ENCODE data around the gene ANKS1B. TPM values are rescaled to one million over a fixed set of nuclear protein-coding genes. Genes with fewer than 3 reads are reported as not detected.

The ANKS1B gene
- total RNA-seq, 4 donors from 2014 or later, result 34.5 to 81.9 (median 71.1) TPM

DNA sequence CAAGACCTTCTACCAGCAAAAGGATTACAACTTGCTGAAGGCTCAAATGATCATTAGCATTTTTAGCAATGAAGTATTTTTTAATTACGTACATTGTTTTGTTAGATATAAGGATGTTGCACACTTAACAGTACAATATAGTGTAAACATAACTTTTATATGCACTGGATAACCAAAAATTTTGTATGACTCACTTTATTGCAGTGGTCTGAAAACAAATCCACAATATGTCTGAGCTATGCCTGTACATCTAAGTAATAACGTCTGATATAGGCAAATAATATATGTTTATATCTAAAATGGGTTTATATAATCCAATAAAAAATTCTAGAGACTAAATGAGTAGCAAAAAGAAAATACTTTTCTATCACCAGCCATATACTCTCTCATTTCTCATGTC is 10.6 kb downstream of the ANKS1B start:
- Histone ChIP-seq H3K4me1 (peaks cover 0 to 18% of the 10 kb centered on the region in 2 donors), H3K9me3 (no peaks in the 10 kb centered on the region), H3K4me3 (replicated peaks in 1 of 3) (no peak overlapping the region), H3K27ac (no peak overlapping the region), H3K27me3 (no peaks in the 10 kb centered on the region), H3K36me3 (no peaks in the 10 kb centered on the region)
- intact Hi-C loops (cut with DNase I), result no loop called here
- no peak for DNase-seq
- WGBS, 2 donors, result 93 to 96% methylated on average over 2 of the region's 2 CpGs
- TF ChIP-seq, protein P1, sequence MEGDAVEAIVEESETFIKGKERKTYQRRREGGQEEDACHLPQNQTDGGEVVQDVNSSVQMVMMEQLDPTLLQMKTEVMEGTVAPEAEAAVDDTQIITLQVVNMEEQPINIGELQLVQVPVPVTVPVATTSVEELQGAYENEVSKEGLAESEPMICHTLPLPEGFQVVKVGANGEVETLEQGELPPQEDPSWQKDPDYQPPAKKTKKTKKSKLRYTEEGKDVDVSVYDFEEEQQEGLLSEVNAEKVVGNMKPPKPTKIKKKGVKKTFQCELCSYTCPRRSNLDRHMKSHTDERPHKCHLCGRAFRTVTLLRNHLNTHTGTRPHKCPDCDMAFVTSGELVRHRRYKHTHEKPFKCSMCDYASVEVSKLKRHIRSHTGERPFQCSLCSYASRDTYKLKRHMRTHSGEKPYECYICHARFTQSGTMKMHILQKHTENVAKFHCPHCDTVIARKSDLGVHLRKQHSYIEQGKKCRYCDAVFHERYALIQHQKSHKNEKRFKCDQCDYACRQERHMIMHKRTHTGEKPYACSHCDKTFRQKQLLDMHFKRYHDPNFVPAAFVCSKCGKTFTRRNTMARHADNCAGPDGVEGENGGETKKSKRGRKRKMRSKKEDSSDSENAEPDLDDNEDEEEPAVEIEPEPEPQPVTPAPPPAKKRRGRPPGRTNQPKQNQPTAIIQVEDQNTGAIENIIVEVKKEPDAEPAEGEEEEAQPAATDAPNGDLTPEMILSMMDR (IDR thresholded peaks at IDR 0.05), result no peak
- TF ChIP-seq POLR2A (IDR thresholded peaks at IDR 0.05), result no peak

DNA sequence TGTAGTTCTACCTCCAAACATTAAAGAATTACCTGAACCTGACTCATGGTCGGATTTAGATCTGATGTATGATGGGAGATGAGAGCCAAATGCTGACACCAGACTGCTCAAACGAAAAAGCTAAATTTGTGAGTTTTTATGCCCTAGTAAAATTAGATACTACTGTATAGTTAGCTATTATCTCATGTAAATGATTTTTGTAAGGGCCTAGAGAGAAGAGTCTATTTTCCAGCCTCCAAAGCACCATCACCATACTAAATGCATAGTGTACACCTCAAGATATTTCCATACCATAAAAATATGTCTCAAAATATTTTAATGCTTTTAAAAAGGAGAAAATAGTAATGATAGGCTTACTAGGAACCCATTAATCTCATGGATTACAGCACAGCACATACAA is 18.3 kb downstream of the ANKS1B start:
- no peak for DNase-seq
- Histone ChIP-seq H3K27me3 (no peaks in the 10 kb centered on the region), H3K27ac (no peak overlapping the region), H3K4me1 (no peaks in the 10 kb centered on the region), H3K9me3 (no peaks in the 10 kb centered on the region), H3K36me3 (no peaks in the 10 kb centered on the region), H3K4me3 (replicated peaks in 1 of 3) (no peak overlapping the region)
- 81 to 82% methylated on average over 2 of the region's 2 CpGs for WGBS, 2 donors
- TF ChIP-seq POLR2A (IDR thresholded peaks at IDR 0.05), result no peak
- TF ChIP-seq, protein P1 (IDR thresholded peaks at IDR 0.05), result no peak
- intact Hi-C loops (cut with DNase I), result no loop called here

DNA sequence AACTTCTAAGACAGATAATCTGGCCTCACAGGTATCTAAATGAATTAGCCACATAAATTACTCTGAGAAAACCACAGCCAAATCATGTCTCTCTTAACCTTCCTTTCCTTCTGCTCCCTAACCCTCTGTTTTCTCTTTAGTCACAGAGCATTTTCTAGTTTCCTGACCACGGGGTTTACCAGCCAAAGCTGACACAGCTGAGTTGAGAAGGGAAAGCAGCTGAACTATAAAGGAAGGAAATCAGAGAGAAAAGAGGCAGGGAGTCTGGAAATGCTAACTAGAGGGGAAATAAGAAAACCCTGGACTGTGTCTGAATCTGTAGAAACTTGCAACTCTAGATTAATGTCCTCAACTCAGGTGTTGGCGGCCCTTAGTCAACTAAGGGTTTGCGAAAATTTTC is 24.4 kb downstream of the ANKS1B start:
- no peaks in the 10 kb centered on the region for H3K27me3 ChIP-seq
- DNase-seq, result no peak
- H3K36me3 ChIP-seq, result no peaks in the 10 kb centered on the region
- peak overlapping the region in 1 of 3 donors; percentile 8 for H3K27ac ChIP-seq
- no peaks in the 10 kb centered on the region for H3K9me3 ChIP-seq
- intact Hi-C loops (cut with DNase I), result no loop called here
- 65 to 66% methylated on average over 3 of the region's 3 CpGs for WGBS, 2 donors
- no peak for TF ChIP-seq POLR2A (IDR thresholded peaks at IDR 0.05)
- TF ChIP-seq, protein P1 (IDR thresholded peaks at IDR 0.05), result no peak
- H3K4me1 ChIP-seq, result peaks cover 0 to 17% of the 10 kb centered on the region in 2 donors
- H3K4me3 ChIP-seq (replicated peaks in 1 of 3), result no peak overlapping the region

DNA sequence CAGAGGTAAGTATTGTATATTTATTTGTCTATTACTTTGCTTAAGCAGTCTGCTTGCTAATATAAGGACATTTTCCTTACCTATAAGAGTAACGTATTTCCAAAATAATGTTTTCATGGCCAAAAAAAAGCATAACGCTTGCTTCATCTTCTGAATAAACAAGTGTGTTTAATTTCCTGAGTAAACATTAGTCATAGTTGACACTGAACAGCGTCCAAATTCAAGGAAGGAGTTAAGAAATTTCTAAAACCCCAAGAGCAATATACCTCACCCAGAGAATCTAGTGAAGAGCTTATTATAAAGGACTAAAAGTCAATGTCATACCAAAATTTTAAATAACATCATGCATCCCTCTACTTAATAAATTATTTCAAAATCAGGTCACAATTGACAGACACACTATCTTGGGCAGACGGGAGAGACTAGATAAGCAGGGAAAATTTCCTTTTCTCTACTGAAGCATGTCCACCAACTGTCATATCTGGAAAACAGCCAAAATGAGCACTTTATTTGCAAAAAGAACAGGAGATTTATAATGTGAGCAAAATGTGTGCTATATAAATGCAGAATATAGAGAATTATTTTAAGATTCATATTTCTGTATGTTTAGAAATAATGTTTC is 25.1 kb downstream of the ANKS1B start:
- 47 to 49% methylated on average over 4 of the region's 4 CpGs for WGBS, 2 donors
- intact Hi-C loops (cut with DNase I), result no loop called here
- H3K27me3 ChIP-seq, result no peaks in the 10 kb centered on the region

DNA sequence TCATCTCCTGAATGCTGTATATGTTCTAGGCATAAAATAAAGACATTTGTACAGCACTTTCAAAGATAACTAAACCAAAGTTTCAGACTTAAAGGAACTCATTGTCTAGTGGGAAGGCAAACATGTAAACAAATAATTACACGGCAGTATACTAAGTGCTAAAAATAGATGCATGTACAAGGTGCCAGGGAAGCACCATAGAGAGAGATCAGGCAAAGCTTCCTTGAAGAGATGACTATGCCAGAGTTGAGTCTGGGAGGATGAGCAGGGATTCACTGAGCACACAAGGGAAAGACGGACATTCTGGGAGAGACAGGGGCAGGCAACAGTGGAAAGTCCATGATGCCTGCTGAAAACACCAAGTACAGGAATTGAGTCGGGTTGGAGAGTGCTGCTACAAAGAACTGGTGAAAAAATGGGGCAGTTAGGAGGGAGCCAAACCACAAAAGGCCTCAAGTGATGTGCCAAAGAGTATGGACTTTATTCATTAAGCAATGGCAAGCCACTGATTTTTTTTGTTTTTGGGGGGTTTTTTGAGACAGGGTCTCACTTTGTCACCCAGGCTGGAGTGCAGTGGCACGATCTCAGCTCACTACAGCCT is 26.8 kb downstream of the ANKS1B start:
- H3K27ac ChIP-seq, result no peak overlapping the region
- intact Hi-C loops (cut with DNase I), result no loop called here
- TF ChIP-seq, protein P1 (IDR thresholded peaks at IDR 0.05), result no peak
- no peak for TF ChIP-seq POLR2A (IDR thresholded peaks at IDR 0.05)
- no peak for DNase-seq
- H3K27me3 ChIP-seq, result no peaks in the 10 kb centered on the region
- H3K4me1 ChIP-seq, result peaks cover 0 to 17% of the 10 kb centered on the region in 2 donors
- no peak overlapping the region for H3K4me3 ChIP-seq (replicated peaks in 1 of 3)
- H3K36me3 ChIP-seq, result no peaks in the 10 kb centered on the region
- H3K9me3 ChIP-seq, result no peaks in the 10 kb centered on the region
- WGBS, 2 donors, result 75 to 84% methylated on average over 4 of the region's 4 CpGs

More for the DNA sequence above, 25.1 kb downstream of the ANKS1B start:
- H3K4me1 ChIP-seq, result peaks cover 0 to 17% of the 10 kb centered on the region in 2 donors
- no peak overlapping the region for H3K27ac ChIP-seq
- no peak for TF ChIP-seq POLR2A (IDR thresholded peaks at IDR 0.05)
- TF ChIP-seq, protein P1 (IDR thresholded peaks at IDR 0.05), result no peak
- DNase-seq, result no peak
- H3K36me3 ChIP-seq, result no peaks in the 10 kb centered on the region
- H3K9me3 ChIP-seq, result no peaks in the 10 kb centered on the region
- no peak overlapping the region for H3K4me3 ChIP-seq (replicated peaks in 1 of 3)

Data from thyroid gland (tissue), 4 donors.